GM18499 (cell line): ENCODE results near the gene UQCC2.

Experiments
- ATAC-seq: cut with Tn5 transposase; IDR thresholded peaks from one replicate; pipeline ENCODE4 v1.9.1; 2021; ENCODE audit warnings: moderate number of reproducible peaks; ENCODE audit not compliant: insufficient read depth, unreplicated experiment

UQCC2 gene

DNA sequence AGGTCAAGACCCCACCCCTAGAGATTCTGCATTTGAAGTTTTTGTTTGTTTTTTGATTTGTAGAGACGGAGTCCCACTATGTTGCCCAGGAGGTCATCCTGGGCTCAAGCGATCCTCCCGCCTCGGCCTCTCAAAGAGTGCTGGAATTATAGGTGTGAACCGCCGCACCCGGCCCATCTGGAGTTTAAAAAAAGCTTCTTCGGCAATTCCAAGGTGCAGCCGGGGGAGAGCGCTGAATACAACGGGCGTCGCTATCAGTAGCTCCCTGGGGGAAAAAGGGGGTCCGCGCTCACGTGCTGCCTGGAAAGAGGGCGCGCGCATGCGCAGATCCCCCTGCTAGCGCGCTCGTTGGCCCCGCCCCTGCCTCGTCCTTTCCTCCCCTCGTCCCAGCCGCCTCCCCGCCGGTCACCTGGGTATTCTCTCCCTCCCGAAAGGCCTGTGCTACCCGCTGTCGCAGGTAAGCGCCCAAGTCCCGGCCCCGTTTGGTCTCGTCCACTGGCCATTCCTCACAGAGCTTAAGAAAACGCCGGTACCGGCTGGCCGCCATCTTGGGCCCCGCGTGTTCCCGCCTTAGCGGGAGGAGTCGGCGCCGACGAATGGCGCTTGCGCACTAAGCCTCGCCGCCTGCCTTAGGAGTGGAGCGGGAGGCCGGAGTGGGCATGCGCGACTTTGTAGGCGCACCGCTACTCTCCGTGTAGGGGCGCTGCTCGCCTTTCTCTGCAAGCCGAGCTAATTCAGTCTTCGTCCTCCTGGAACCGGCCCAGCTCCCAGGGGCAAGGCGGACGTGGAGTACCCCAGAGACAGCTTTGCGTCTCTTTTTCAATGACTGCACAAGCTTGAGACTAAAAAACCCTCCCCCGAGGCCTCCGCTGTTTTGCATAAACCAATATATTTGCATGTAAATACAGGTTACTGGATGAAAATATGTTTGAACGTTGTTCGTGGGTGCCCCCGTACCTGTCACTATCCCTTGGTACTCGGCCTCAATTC, at the start of gene UQCC2:
UQCC2 (minus strand) TSS at position 561 of the 990 bp plus-strand sequence; CDS start at position 547, 14 bp downstream.
- ATAC-seq: no peak

DNA sequence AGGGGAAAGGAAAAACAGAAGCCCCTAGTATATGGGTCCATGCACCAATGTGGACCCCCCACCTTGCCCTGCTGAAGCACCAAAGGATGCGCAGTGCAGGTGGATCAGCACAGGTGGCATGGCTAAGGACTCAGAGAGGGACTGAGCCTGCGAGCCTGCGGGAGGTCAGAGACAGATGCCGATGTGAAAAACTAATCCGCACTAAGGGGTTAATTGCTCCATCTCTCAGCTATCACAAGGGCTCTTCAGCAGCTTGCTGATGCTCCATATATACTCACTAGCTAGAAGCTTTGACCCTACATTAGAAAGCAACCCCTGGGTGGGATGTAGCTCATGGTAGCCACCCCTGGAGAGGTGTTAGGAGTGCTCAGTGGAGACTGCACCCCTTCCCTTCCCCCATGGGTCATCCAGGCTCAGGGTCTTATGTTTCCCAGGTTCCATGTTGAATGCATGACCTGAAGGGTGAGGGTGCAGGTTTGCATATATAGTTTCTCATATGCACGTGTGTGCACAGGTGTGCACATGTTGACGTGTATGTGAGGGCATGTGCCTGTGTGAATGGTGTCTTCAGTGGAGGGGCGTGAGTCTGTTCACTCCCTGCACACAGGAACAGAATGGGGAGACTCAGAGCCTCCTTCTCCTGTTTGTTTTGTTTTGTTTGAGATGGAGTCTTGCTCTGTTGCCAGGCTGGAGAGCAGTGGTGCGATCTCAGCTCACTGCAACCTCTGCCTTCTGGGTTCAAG, 48.6 kb upstream of the UQCC2 start:
- no peak for ATAC-seq

DNA sequence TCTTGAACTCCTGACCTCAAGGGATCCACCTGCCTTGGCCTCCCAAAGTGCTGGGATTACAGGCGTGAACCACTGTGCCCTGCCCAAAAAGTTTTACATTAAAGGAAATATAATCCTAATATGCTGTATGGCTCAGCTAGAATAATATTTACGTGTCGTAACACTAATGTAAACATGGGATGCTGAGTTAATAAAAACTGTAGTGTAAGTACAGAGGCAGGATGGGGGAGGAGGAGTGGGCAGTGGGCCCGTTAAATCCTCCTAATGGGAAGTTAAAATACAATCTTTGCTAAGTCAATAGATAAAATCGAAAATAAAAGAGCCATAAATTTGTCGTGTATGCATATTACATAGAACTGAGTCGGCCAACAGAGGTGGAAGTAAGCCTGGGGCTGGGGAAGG, 47.3 kb upstream of the UQCC2 start:
- ATAC-seq: no peak

DNA sequence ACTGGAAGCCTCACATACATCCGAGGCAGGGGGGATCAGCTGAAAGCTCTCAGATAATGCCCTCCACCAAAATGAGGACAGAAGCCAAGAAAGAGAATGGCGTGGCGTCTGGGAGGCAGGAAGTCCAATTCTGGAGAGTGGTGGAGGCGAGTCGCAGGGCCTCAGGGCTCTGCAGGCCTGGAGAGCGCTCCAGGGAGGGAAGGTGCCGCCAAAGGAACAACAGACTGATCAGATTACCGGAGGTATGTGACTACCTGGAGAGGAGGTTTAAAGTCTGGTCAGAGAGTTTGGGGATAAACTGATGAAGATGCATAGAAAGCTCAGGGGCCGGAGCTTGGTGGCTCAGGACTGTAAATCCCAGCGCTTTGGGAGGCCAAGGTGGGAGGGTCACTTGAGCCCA, 46.4 kb upstream of the UQCC2 start:
- no peak for ATAC-seq

DNA sequence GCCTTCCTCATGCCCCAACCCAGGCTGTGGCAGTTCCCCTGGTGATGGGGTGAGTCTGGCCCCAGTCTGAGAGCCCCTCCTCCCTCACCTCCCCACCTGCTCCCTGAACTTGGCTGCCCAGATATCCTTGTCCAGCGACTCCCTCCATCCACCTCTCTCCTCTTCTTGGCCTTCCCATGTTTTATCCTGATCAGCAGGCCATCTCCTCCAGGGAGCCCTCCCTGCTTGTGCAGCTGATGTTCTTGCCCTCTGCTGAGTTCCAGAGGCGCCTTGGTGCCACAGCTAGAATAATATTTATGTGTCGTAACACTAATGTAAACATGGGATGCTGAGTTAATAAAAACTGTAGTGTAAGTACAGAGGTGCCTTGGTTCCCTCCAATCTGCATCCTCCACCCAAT, 45.6 kb upstream of the UQCC2 start:
- ATAC-seq: no peak

DNA sequence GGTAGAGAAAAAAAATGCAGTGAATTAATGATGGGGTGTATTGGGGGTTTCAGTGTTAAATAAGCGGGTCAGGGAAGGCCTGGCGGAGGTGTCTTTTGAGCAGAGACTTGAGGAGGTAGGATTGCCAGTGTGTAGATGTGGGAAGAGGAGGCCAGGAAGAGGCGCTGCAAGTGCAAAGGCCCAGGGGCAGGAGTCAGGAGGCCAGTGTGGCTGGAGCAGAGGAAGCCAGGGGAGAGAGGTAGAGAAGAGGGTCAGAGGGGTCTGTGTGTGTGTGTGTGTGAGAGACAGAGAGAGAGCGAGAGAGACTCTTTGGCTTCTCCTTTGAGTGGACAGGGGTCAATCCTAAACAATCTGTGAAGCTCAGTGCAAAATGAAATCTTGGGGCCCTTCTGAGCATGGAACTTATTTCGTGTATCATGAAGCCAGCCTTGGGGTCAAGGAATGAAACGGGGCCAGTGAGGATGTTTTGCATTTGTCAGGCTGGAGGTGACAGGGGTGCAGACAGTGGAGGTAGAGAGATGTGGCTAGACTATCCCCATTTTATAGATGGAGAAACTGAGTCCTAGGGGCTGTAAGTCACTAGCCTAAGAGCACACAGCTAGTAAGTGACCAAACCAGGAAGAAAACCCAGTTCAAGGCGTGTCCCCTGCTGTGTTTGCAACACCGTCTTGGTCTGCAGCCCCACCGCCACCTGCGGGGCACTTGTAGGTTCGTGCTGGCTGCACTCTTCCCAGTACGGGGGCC, 44.9 kb upstream of the UQCC2 start:
- no peak for ATAC-seq

DNA sequence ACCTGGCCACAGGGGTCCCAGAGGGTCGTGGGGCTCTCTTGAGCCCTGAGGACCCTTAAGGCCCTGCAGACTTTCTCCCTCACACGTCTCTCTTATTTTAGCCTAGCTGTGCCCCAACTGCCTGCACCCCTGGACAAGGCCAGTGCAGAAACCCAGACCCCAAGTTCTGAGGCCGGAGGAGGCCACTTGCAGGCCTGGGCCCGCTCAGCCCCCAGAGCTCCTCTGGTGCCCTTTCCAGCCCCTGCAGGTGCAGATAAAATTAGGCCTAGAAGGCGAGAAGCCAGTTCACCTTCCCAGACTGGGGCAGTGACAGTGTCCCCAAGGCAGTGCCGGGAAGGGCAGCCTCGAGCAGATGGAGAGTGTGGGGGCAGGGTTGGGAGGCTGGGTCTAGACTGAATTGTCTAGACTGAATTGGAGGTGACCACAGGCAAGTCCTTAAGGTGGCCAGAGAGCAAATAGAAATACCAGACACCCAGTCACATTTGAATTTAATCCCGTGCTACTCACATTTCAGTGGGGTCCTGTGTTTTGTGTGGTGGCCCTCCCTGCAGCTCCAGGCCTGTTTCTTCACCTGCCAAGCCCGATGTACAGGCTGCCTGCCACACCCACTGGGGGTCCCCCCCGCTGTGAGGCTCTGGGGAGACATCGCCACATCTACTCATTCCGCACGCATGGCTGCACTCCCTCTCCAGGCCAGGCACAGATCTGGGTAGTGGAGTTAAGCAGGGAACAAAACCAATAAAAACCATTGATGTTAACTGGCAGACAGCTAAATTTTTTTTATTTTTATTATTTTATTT, 43.8 kb upstream of the UQCC2 start:
- ATAC-seq: no peak

DNA sequence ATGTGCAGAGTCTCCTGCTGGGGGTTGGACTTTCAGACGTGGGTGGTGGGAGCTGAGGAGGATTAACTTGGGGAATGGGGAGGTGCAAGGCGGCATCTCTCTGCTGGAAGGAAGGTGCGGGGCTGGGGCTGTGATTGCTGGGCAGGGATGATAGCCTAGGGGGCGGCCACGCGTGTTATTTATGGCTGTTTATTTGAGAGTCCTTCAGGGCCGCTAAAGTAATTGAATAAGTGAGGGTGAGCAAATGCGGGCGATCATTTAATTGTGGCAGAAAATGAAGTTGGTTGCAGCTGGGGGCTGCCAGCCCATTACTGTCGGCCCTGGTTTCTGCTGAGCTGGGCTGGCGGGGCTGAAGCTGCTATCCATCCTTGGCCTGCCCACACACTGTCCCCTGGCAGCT, 42.7 kb upstream of the UQCC2 start:
- no peak for ATAC-seq

DNA sequence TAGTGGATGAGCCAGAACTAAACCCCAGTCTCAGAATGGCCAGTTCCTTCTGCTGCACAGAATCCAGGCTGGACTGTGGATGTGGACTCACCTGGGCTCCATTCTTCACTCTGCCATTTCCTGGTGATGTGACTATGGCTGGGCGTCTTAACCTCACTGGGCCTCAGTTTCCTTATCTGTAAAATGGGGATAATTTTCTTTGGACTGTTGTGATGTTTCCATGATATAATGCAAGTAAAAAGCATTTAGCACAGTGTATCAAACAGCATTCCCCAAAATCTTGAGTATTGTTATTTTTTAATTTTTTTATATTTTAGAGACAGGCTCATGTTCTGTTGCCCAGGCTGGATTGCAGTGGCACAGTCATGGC, 41.1 kb upstream of the UQCC2 start:
- no peak for ATAC-seq

DNA sequence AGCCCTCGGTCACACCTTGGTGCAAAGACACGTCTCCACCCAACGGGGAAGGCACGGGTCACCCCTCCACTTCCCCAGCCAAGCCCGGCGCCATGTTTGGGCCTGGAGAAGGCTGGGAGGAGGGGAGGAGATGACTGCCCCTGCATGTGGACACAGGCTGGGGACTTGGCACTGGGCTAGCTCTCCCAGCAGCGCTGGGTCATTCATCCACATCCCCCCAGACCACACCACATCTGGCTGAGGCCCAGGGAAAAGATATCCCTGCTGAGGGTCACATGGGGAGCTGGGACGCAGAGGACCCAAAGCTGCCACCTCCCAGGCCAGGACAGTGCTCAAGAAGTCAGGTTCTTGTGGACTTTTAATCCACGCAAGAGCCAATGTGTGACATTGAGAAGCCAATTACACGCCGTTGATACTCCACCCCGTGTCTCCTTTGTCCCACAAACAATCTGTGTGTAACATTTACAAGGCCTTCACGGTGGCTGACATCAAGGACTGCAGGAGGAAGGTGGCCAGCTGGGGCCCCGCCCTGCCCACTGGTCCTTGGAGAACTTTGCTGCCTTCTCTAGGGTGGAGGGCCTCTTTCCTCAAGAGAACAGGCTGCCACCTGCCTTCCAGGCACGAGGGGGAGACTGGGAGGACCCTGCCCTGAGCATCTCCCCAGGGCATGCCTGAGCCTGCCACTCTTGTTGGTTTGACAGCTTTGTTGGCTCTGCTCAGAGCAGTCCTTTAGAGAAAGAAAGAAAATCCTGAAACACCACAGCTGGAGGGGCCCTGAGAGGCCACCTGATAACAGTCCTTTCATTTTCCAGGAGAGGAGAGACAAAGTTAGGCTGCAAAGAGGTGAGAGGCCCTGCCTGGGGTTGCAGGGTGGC, 40.5 kb upstream of the UQCC2 start:
- ATAC-seq: no peak

DNA sequence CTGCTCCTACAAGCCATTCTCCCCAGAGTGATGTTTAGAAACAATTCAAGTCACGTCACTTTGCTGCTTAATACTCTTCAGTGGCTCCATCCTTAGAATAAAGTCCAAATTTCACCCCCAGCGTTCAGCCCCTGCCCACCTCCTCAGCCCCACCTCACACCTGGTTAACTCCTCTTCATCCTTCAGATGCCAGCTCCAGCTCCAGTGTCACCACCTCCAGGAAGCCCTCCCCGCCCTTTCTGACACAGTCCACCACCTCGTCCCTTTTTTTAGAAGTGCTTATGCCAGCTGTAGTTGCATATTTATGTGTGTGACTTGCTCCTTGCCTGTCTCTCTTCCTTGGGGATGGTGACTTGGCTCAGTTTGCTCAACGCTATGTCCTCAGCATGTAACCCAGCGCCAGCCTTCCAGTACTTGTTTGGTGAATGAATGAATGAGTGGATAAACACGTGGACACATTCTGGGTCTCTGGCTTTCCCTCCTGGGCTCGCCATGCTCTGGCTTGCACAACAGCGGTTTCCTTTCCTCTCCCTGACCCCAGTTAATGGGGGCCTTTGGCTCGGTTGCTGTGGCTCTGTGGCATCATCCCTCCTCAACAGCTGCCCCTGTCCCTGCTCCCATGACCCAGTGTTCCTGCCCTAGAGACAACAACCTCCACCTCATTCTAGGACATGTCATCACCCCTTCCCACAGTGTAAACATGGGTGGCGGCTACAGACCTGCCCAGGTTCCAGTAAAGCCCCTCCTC, 38.9 kb upstream of the UQCC2 start:
- ATAC-seq: no peak

DNA sequence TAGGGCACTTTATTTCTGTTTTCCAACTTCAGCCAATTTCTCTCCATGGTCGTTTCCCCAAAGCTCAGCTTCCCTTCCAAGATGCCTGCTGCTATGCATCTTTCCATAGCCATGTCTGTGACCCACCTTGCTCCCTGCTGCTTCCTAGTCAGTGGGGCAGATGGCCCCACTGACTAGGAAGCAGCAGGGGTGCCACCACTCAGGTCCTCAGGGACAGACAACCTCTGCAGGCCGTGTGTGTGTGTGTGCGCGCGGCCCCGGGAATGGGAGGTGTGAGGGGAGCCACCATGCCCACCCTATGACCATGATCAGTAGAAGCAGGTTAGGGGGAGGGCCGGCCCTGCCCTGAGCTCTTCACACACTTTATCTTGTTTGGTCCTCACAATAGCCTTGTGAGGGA, 37.9 kb upstream of the UQCC2 start:
- ATAC-seq: no peak

DNA sequence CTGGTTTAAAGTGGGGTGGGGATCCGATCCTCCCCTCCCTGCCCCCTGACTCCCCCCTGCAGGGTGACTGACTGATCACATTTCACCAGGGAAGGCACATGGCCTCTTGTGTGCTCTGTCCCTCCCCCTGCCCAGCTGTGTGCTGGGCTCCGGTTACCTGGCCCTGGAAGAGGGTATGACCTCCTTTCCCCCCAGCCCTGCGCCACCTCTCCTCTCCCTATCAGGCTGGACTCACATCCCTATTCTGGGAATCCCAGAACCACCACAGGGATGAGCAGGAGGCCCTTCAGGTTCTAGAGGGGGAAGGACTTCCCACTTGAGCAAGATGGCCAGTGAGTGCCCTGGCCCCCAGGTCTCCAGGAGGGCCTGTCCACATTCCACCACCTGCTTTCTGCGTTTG, 37.3 kb upstream of the UQCC2 start:
- no peak for ATAC-seq

DNA sequence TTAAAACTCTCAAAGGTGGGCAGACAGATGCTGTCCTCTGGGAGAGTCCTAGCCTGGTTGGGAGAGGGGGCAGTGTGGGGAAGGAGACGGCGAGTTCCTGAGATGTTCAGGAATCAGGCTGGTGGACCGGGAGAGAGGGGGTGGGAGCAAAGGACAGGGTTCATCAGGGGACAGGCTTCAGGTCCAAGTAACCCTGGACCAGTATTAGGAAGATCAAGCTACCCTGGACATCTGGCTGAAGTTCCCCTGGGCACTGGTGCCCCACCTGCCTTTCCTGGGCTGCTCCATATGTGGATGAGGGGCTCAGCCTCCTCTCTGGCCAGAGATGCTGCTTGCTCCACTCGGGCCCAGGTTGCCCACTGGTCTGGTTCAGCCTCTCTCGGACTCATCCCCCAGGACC, 36.3 kb upstream of the UQCC2 start:
- ATAC-seq: no peak

DNA sequence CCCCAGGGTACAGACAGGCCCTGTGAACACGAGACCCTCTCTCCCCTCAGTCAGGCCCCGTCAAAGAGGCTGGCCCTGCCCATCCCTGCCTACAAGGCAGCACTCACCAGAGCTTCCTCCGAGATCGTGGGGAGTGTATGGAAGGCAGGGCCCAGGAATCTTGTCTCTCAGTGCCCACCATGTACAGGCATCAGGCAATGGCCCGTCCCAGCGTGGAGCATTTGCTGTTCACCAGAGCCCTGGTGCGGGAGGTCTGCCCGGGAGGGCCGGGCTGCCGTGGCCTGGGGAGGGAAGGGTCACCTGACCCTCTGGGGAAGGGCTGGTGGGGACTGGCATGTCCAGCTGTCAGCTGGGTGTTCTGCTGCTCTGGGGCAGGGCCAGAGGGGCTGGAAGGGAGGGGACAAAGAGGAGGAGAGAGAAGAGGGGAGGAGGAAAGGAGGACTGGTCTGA, 35.2 kb upstream of the UQCC2 start, which contains the start of gene IP6K3:
IP6K3 (minus strand) TSS at position 255 of the 450 bp plus-strand sequence. CDS start 11,429 bp downstream, outside the sequence.
- ATAC-seq: no peak

DNA sequence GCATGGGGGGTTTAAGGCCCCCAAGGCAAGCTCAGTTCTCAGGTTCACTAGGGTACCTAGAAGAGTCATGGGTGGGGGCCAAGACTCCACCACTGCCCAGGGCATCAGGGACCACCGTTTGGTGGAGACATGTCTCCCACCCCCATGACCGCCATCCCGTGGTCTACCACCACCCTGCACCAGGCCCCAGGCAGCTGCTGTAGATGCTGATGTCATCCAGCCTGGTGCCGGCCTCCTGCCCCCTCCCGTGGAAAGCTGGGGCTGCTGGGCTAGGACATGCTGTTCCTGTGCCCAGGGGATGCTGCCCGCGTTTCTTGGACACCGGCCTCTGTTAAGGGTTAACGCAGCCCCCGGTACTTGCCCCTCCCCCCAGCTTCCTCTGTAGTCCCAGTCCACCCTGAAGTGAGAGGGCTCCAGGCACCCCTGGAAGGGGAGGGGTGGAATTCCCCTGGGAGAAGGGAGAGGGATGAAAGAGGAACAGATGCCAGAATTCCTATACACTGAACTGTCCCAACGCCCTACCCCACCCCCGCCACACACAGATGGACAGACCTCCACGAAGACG, 34.6 kb upstream of the UQCC2 start:
- ATAC-seq: no peak

DNA sequence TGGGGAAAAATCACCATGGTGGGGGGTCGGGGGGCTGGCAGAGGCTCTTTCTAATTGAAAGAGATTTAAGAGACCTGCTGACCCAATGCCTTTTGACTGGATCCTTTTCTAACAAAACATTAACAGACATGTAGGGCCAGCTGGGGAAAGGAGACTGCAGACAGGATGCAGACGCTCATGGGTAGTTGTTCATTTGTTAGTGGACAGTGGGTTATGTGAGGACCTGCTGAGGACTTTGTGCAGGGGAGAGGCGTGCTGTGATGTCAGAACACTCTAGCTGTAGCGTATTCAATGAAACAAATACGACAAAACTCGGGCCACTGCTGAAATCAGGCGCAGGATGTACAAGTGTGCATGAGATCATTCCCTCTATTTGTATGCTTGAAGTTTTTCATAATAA, 34.0 kb upstream of the UQCC2 start:
- ATAC-seq: no peak
